Cardiac muscle cell (in vitro differentiated cells and primary cell): Measurements from ENCODE around the gene LMLN. TPM values are rescaled to one million over a fixed set of nuclear protein-coding genes. Genes with fewer than 3 reads are reported as not detected.

Experiments used
- DNase-seq, 2 donors: peaks; one replicate each; pipeline versions ENCODE4 v3.0.0 to v3.0.0-alpha.2; 2010 to 2017; ENCODE audit warnings: low read depth in 1 of 2, low spot score in 1 of 2
- H3K27ac ChIP-seq: fragments of 200-600 bp; sonication (generic); 2 replicates; pipeline ENCODE4 v1.5.1; 2016
- H3K27me3 ChIP-seq: fragments of 200-600 bp; sonication (generic); 2 replicates; pipeline ENCODE4 v1.6.0; 2016; ENCODE audit warnings: control low read depth
- H3K36me3 ChIP-seq: fragments of 200-600 bp; sonication (generic); 2 replicates; pipeline ENCODE4 v1.5.1; 2016; ENCODE audit warnings: control low read depth
- H3K4me1 ChIP-seq: fragments of 200-600 bp; sonication (generic); 2 replicates; pipeline ENCODE4 v1.8.1; 2017; ENCODE audit warnings: low read depth, mild to moderate bottlenecking, mixed run types
- H3K4me3 ChIP-seq: fragments of 200-600 bp; sonication (generic); 2 replicates; pipeline ENCODE4 v1.5.1; 2016; ENCODE audit warnings: mild to moderate bottlenecking
- H3K9me3 ChIP-seq: fragments of 200-600 bp; sonication (generic); 2 replicates; pipeline ENCODE4 v1.5.1; 2017; ENCODE audit warnings: low read depth, mild to moderate bottlenecking, control low read depth
- CTCF ChIP-seq: IDR thresholded peaks from 2 replicates; pipeline ENCODE4 v1.5.1; 2012; ENCODE audit warnings: low read depth, mild to moderate bottlenecking, low read length
- polyA plus RNA-seq: library from polyadenylated mRNA; unstranded; fragments of >200 nt; fragmentation: Nextera tagmentation; extraction: Ambion mirVana; gene quantifications from 2 replicates; pipeline ENCODE4 v1.2.1, GENCODE V29; 2016
- total RNA-seq: library from RNA; depleted of rRNA; stranded (reverse); fragments of >200 nt; gene quantifications from 2 replicates; pipeline ENCODE4 v1.2.3, GENCODE V29; 2016

Gene LMLN
- total and polyA plus RNA-seq, 2 experiments from 2014 or later: 4.9 to 7.7 TPM

- Histone ChIP-seq H3K36me3 (no peaks in the 10 kb centered on the region), H3K9me3 (no peaks in the 10 kb centered on the region), H3K27ac (no peak overlapping the region), H3K27me3 (no peaks in the 10 kb centered on the region), H3K4me1 (no peaks in the 10 kb centered on the region), H3K4me3 (no peak overlapping the region)
- no peak for TF ChIP-seq CTCF
- no peak for DNase-seq
Measured at GRCh38 chr3:197997936-197998335, 37.9 kb downstream of the LMLN start.

- no peak for TF ChIP-seq CTCF
- Histone ChIP-seq H3K4me1 (no peaks in the 10 kb centered on the region), H3K36me3 (no peaks in the 10 kb centered on the region), H3K4me3 (no peak overlapping the region), H3K27me3 (no peaks in the 10 kb centered on the region), H3K27ac (no peak overlapping the region), H3K9me3 (no peaks in the 10 kb centered on the region)
- DNase-seq: no peak
Measured at GRCh38 chr3:198017090-198017489, 57.1 kb downstream of the LMLN start.

GRCh38 chr3:198018416-198018815, 58.4 kb downstream of the LMLN start:
- Histone ChIP-seq H3K9me3 (no peaks in the 10 kb centered on the region), H3K4me1 (no peaks in the 10 kb centered on the region), H3K27me3 (no peaks in the 10 kb centered on the region), H3K4me3 (no peak overlapping the region), H3K36me3 (no peaks in the 10 kb centered on the region), H3K27ac (no peak overlapping the region)
- DNase-seq: no peak
- TF ChIP-seq CTCF: no peak

DNA sequence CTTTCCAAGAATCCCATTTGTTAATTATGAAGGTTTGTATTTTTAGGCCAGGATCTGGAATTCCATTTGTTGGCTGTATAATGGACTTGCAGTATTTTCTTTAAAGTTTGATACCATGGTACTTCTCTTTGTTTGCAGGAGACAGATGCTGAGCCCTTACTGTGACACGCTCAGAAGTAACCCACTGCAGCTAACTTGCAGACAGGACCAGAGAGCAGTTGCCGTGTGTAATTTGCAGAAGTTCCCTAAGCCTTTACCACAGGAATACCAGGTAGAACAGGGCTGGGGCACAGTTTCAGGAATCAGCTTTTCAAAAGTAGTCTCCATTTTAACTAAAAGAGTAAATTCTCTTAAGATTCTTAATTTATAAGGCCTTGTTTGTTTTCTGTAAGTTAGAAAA, 59.1 kb downstream of the LMLN start:
- Histone ChIP-seq H3K4me1 (no peaks in the 10 kb centered on the region), H3K4me3 (no peak overlapping the region), H3K36me3 (no peaks in the 10 kb centered on the region), H3K27me3 (no peaks in the 10 kb centered on the region), H3K9me3 (no peaks in the 10 kb centered on the region), H3K27ac (no peak overlapping the region)
- no peak for DNase-seq
- TF ChIP-seq CTCF: no peak

GRCh38 chr3:198021320-198021719, 61.3 kb downstream of the LMLN start:
- no peak for DNase-seq
- H3K27me3 ChIP-seq: no peaks in the 10 kb centered on the region
- no peak overlapping the region for H3K27ac ChIP-seq
- H3K4me3 ChIP-seq: no peak overlapping the region
- H3K9me3 ChIP-seq: no peaks in the 10 kb centered on the region
- no peak for TF ChIP-seq CTCF
- no peaks in the 10 kb centered on the region for H3K36me3 ChIP-seq
- no peaks in the 10 kb centered on the region for H3K4me1 ChIP-seq

DNA sequence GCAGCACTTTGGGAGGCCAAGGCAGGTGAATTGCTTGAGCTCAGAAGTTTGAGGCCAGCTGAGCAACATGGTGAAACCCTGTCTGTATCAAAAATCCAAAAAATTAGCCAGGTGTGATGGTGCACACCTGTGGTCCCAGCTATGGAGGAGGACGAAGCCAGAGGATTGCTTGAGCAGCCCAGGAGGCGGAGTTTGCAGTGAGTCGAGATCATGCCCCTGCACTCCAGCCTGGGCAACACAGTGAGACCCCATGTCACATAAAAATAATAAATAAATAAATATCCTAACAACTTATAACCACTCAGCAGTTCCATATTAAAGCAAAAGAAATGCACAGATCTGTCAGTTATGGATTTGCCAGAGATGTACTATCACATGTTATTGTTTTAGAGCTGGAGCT, 62.6 kb downstream of the LMLN start:
- no peak for TF ChIP-seq CTCF
- Histone ChIP-seq H3K27me3 (no peaks in the 10 kb centered on the region), H3K9me3 (no peaks in the 10 kb centered on the region), H3K4me3 (no peak overlapping the region), H3K27ac (no peak overlapping the region), H3K36me3 (no peaks in the 10 kb centered on the region), H3K4me1 (no peaks in the 10 kb centered on the region)
- no peak for DNase-seq
